Transverse colon (tissue), 4 donors: ENCODE results near the gene GNAT3.

Source experiments
- CTCF ChIP-seq, 5 experiments: fragments of 200-600 bp in 3 of 5; fragments of 450-650 bp in 2 of 5; sonication (generic) in 3 of 5; IDR thresholded peaks; 1 replicate in 2 of 5; 2 replicates in 3 of 5; pipeline ENCODE4 v1.5.1; 2016 to 2017; ENCODE audit warnings: antibody characterized with exemption in 5 of 5, inconsistent platforms in 3 of 5, mild to moderate bottlenecking in 2 of 5, moderate library complexity in 1 of 5
- POLR2A ChIP-seq: fragments of 450-650 bp; IDR thresholded peaks from one replicate; pipeline ENCODE4 v1.6.1; 2016; ENCODE audit warnings: antibody characterized with exemption, mild to moderate bottlenecking, moderate library complexity
- POLR2AphosphoS5 ChIP-seq, 3 donors: sonication (generic); formaldehyde crosslinking; IDR thresholded peaks; one replicate each; pipeline ENCODE4 v1.6.1; 2016; ENCODE audit warnings: antibody characterized with exemption in 3 of 3

DNA sequence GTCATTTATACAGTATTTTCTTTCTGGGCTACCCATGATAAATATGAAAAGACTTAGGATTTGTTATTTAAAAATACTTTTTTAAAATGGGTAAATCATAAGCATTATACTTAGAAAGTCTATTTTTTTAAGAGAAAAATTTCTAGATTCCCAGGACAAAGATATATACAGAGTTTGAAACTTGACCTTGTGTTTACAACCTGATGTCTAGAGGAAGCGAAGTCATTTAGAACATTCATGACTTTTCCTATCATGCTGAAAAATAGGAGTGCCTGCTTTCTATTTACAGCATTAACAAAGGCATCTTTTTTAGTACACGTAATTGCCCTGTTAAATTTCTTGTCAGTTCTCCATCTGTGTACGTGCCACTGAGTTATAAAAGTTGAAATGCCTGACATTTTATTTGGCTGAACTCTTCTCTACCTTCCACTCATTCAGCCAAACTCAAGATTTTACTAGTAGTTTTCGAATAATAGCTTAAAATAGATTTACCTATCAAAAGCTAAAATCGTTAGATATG is 23.0 kb downstream of the GNAT3 start:
- TF ChIP-seq CTCF (IDR thresholded peaks at IDR 0.05) = no peak
- TF ChIP-seq POLR2AphosphoS5 (IDR thresholded peaks at IDR 0.05) = no peak
- TF ChIP-seq POLR2A = no peak
